ENCODE measurements around the gene TEAD4.

Gene TEAD4

DNA sequence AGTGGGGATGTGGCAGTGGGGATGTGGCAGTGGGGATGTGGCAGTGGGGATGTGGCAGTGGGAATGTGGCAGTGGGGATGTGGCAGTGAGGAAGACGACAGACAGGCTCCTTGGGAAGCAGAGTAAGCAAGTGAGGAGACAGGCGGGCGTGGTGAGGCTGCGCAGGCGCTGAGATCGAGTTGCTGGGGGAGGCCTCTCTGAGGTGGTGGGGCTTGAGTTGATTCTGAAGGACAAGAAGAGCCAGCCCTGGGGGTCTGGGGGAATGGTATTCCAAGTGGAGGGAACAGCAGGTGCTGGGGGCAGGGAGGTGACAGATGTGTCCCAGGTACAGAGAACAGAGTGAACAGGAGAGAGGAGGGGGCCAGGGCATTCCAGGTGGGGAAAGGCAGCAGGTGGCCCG lies 84.2 kb downstream of the TEAD4 start:
- TF ChIP-seq, protein P1, sequence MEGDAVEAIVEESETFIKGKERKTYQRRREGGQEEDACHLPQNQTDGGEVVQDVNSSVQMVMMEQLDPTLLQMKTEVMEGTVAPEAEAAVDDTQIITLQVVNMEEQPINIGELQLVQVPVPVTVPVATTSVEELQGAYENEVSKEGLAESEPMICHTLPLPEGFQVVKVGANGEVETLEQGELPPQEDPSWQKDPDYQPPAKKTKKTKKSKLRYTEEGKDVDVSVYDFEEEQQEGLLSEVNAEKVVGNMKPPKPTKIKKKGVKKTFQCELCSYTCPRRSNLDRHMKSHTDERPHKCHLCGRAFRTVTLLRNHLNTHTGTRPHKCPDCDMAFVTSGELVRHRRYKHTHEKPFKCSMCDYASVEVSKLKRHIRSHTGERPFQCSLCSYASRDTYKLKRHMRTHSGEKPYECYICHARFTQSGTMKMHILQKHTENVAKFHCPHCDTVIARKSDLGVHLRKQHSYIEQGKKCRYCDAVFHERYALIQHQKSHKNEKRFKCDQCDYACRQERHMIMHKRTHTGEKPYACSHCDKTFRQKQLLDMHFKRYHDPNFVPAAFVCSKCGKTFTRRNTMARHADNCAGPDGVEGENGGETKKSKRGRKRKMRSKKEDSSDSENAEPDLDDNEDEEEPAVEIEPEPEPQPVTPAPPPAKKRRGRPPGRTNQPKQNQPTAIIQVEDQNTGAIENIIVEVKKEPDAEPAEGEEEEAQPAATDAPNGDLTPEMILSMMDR (IDR thresholded peaks at IDR 0.05; ENCODE audit: low read depth, low read length), result no peak

DNA sequence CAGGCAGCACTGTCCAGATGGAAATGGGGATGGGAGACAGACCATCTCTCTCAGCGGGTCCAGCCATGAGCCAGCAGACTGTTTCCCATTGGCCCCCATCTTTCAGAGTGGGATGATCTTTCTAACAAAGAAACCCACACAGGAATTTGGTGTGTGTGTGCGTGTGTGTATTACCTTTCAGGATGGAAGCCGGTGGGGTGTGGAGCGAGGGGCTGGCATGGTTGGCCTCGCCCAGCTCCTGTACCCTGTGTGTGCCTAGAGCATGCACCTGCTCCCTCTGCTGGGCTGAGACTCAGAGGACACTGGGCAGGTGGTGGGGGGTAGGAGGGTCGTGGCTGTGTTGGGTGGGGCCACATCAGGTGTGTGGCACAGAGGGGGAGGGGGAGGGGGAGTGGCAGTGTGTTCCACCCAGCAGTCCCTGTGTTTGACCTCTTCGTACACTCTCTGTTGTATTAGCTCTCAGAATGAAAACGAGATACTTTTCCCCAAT lies 85.0 kb downstream of the TEAD4 start:
- no peak overlapping the region for H3K4me3 ChIP-seq (ENCODE audit: low read depth, low read length)
- TF ChIP-seq, protein P1 (IDR thresholded peaks at IDR 0.05; ENCODE audit: low read depth, low read length), result no peak
- H3K27me3 ChIP-seq (ENCODE audit: insufficient read depth, low read depth, severe bottlenecking), result no peaks in the 10 kb centered on the region
- no peaks in the 10 kb centered on the region for H3K9me3 ChIP-seq (ENCODE audit: severe bottlenecking)
- peaks cover 22% of the 10 kb centered on the region for H3K36me3 ChIP-seq
- H3K27ac ChIP-seq, result no peak overlapping the region
- no peak for DNase-seq

More for the DNA sequence above, 84.2 kb downstream of the TEAD4 start:
- Histone ChIP-seq H3K9me3 (ENCODE audit: severe bottlenecking) (no peaks in the 10 kb centered on the region), H3K27me3 (ENCODE audit: insufficient read depth, low read depth, severe bottlenecking) (no peaks in the 10 kb centered on the region), H3K27ac (no peak overlapping the region), H3K4me3 (ENCODE audit: low read depth, low read length) (no peak overlapping the region), H3K36me3 (peaks cover 27% of the 10 kb centered on the region)
- no peak for DNase-seq

DNA sequence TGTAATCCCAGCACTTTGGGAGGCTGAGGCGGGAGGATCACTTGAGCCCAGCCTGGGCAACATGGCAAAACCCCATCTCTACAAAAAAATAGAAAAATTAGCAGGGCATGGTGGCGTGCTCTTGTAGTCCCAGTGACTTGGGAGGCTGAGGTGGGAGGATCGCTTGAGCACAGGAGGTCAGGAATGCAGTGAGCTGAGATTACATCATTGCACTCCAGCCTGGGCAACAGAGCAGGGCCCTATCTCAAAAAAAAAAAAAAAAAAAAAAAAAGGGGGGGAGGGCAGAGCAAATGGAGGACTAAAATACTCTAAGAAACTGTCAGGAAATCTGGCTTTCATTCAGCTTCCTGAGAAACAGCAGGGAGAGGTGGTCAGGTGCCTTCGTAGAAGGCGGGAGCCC lies 86.3 kb downstream of the TEAD4 start:
- H3K4me3 ChIP-seq (ENCODE audit: low read depth, low read length), result no peak overlapping the region
- H3K36me3 ChIP-seq, result peaks cover 13% of the 10 kb centered on the region
- no peak overlapping the region for H3K27ac ChIP-seq
- DNase-seq, result no peak
- no peaks in the 10 kb centered on the region for H3K27me3 ChIP-seq (ENCODE audit: insufficient read depth, low read depth, severe bottlenecking)
- TF ChIP-seq, protein P1 (IDR thresholded peaks at IDR 0.05; ENCODE audit: low read depth, low read length), result no peak
- no peaks in the 10 kb centered on the region for H3K9me3 ChIP-seq (ENCODE audit: severe bottlenecking)

DNA sequence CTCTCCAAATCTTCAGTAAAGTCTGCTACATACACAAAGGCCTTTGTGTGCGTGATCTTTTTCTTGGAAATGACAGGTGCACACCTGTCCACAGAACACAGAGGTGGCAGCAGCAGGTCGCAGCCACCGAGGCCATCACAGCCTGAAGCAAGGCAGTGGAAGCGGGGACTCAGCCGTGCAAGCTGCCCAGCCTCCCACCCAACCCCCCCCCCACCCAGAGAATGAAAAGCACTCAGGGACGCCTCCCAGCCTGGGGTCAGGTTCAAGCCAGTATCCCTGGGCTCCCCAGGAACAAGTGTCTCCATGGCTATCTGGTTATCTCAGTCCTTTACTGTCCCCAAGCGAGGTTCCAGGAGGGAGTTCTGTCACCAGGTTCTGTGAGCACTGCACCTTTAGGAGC lies 86.8 kb downstream of the TEAD4 start:
- H3K27me3 ChIP-seq (ENCODE audit: insufficient read depth, low read depth, severe bottlenecking), result no peaks in the 10 kb centered on the region

DNA sequence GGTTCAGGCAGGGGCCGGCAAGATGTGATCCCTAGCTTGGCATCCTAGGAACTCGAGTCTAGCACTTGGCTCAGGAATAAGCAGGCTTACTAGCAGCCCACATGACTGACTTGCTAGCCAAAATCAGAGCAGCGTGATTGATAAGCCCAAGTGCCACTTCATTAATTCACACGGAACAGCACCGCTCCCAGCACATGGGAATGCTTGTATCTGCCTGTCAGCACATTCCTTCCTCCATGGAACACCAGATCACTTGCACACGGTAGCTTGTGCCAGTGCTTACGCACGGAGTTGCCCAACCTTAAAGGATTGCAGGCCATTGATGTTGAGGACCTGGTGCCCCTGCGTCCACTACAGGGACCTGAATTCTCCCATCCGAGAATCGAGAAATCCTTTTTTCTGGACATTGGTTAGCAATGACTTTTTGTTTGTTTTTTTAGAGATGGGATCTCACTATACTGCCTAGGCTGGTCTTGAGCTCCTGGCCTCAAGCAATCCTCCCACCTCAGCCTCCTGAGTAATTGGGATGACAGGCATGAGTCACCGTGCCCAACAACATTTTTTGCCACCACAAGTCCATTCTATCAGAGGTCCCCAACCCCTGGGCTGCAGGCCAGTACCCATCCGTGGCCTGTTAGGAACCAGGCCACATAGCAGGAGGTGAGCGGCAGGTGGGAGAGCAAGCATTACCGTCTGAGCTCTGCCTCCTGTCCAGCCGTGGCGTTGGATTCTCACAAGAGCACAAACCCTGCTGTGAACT lies 87.4 kb downstream of the TEAD4 start:
- Histone ChIP-seq H3K27ac (no peak overlapping the region), H3K4me3 (ENCODE audit: low read depth, low read length) (no peak overlapping the region), H3K9me3 (ENCODE audit: severe bottlenecking) (no peaks in the 10 kb centered on the region), H3K27me3 (ENCODE audit: insufficient read depth, low read depth, severe bottlenecking) (no peaks in the 10 kb centered on the region), H3K36me3 (peaks cover 4% of the 10 kb centered on the region)
- DNase-seq, result no peak
- TF ChIP-seq, protein P1 (IDR thresholded peaks at IDR 0.05; ENCODE audit: low read depth, low read length), result no peak

More for the DNA sequence above, 86.8 kb downstream of the TEAD4 start:
- Histone ChIP-seq H3K4me3 (ENCODE audit: low read depth, low read length) (no peak overlapping the region), H3K36me3 (peaks cover 8% of the 10 kb centered on the region), H3K9me3 (ENCODE audit: severe bottlenecking) (no peaks in the 10 kb centered on the region), H3K27ac (no peak overlapping the region)
- TF ChIP-seq, protein P1 (IDR thresholded peaks at IDR 0.05; ENCODE audit: low read depth, low read length), result no peak
- no peak for DNase-seq

Measured in WERI-Rb-1 (cell line).